NCI-H128 (cell line): ENCODE results near the gene FADS2.
A peak's percentile ranks its signal among the peaks of the same experiment; 100 is the strongest.
"Not testable (repeated sequence)": the region's sequence is repeated elsewhere in the genome, so short reads cannot be mapped to it uniquely, and the experiment has no call there.

Experiments
- DNase-seq: peaks from one replicate; lab custom pipeline; 2025; ENCODE audit not compliant: unreplicated experiment; lab: John Stamatoyannopoulos, UW

FADS2 gene

GRCh38 chr11:61866231-61866957 lies 38.3 kb downstream of the FADS2 start:
- DNase-seq = no peak

- DNase-seq = no peak
Observed at GRCh38 chr11:61866958-61867343, 38.9 kb downstream of the FADS2 start.

- no peak for DNase-seq
Observed at GRCh38 chr11:61868571-61869428, 40.7 kb downstream of the FADS2 start.

- no peak for DNase-seq
Observed at GRCh38 chr11:61869429-61869707, 41.3 kb downstream of the FADS2 start.

- DNase-seq = no peak
Observed at GRCh38 chr11:61869708-61870451, 41.8 kb downstream of the FADS2 start.

GRCh38 chr11:61870541-61871031 lies 42.5 kb downstream of the FADS2 start:
- no peak for DNase-seq

GRCh38 chr11:61871158-61871597 lies 43.1 kb downstream of the FADS2 start:
- DNase-seq = peak; percentile 46

GRCh38 chr11:61872935-61873565 lies 45.0 kb downstream of the FADS2 start:
- no peak for DNase-seq

GRCh38 chr11:61873588-61874376 lies 45.7 kb downstream of the FADS2 start:
- no peak for DNase-seq

GRCh38 chr11:61874377-61874809 lies 46.3 kb downstream of the FADS2 start:
- no peak for DNase-seq

- DNase-seq = no peak
Observed at GRCh38 chr11:61874853-61875252, 46.8 kb downstream of the FADS2 start.

GRCh38 chr11:61875698-61876097 lies 47.6 kb downstream of the FADS2 start:
- no peak for DNase-seq

GRCh38 chr11:61879152-61879551 lies 51.1 kb downstream of the FADS2 start:
- no peak for DNase-seq

- no peak for DNase-seq
Observed at GRCh38 chr11:61880031-61880430, 51.9 kb downstream of the FADS2 start.

GRCh38 chr11:61880454-61880853 lies 52.4 kb downstream of the FADS2 start:
- no peak for DNase-seq

GRCh38 chr11:61881397-61881796 lies 53.3 kb downstream of the FADS2 start:
- DNase-seq = no peak

GRCh38 chr11:61882267-61882666 lies 54.2 kb downstream of the FADS2 start:
- DNase-seq = not testable (repeated sequence)

- no peak for DNase-seq
Observed at GRCh38 chr11:61882879-61883278, 54.8 kb downstream of the FADS2 start.

- no peak for DNase-seq
Observed at GRCh38 chr11:61883327-61883726, 55.2 kb downstream of the FADS2 start.

- DNase-seq = no peak
Observed at GRCh38 chr11:61883947-61884346, 55.8 kb downstream of the FADS2 start.
